ENCODE measurements around the gene JDP2.

DNA sequence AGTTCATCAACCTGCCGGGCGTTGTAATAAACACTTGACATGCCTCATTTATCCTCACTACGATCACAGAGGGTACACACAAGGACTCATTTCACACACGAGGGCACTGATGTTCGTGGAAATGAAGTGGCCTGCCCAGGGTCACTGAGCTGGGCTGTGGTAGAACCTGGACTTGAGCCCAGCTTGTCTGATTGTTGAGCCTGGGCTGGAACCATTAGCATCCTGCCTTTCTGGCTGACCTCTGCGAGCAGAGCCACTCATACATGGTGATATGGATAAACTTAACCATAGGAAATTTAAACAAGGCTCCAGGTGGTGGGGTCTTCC is 16.6 kb upstream of the JDP2 start:
- TF ChIP-seq GATA2 (IDR thresholded peaks at IDR 0.05; ENCODE audit: low read depth, low read length) (no peak), GATA3 (IDR thresholded peaks at IDR 0.05; ENCODE audit: low read depth, low read length) (no peak)
